NCI-H2196 treated with DMSO at 0.1 percent for 48 hours (cell line): ENCODE measurements around the gene LMOD1.
"Not testable (repeated sequence)": the region's sequence is repeated elsewhere in the genome, so short reads cannot be mapped to it uniquely, and the experiment has no call there.

ENCODE experiments used
- DNase-seq: peaks from one replicate; lab custom pipeline; 2025; ENCODE audit not compliant: unreplicated experiment; lab: John Stamatoyannopoulos, UW

LMOD1 gene

DNA sequence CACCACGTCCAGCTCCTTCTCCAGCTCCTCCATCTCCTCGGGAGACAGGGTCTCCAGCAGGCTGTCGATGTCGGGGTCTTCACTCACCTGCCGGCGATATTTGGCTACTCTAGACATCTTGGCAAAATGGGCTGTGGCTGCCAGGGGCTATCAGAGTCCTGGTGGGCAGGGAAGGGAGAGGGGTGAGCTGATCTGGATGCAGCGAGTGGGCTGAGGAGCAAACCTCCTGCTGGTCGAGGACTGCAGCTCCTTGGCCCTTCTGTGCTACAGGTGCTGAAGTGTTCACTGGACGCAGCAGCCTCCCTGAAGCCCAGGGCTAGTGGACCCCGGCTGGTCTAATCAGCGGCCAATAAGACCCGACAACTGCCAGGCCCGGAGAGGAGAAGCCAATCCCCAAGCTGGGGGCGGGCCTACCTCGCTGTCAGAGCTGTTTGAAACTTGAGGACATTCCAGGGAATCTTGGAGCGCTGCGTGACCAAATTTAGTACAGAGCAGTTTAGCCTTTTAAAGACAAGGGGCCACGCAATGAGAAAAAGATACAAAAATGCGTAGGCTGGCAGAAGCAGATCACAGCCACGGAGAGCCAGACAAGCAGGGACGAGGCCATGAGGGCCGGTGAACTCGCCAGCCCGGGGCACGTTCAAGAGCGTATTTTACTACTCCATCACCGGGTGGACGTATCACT, at the start of gene LMOD1:
Gene LMOD1, minus strand, starts transcription at position 325 of the 685 bp plus-strand sequence. Its CDS starts 208 bp downstream, at position 117.
- no peak for DNase-seq

DNA sequence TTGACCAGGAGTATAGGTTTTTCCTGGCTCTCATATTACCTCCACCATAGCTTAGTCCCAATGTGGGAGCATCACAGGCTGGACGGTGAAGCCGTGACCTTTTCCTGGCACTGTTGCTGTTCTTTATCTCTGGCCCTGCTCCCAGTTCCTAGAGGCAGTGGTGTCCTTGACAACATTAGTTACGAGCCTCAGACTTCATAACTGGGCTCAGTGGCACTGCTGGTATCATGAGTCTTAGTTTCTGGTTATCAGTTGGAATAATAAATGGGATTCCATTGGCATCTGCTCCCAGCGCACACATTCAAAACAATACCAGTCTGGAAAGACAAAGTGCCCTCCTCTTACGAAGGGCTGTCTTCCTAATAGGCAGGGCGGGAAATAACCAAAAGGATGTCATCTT, 44.1 kb upstream of the LMOD1 start:
- no peak for DNase-seq

DNA sequence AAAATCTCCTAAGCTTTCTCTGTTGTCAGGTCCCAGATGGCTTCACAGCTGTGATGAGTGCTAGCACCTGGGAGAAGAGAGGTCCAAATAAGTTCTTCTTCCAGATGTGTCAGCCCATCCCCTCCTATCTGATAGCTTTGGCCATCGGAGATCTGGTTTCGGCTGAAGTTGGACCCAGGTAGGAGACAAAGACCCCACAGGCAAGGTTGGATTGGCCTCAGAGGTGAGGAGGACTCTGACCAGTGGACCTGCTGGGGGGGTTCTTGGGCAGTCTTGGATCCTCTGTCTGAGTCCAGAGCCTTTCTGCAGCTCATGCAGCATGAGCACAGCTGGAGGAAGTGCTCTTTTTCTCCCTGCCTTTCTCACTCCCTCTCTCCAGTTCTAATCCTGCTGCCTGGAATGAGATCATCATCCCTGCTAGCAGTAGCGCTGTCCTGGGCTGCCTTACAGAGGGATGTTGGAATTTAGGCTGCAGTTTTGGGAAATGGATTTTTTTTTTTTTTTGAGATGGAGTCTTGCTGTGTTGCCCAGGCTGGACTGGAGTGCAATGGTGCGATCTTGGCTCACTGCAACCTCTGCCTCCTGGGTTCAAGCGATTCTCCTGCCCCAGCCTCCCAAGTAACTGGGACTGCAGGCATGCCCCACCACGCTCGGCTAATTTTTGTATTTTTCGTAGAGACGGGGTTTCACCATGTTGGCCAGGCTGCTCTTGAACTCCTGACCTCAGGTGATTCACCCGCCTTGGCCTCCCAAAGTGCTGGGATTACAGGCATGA, 43.2 kb upstream of the LMOD1 start:
- no peak for DNase-seq

DNA sequence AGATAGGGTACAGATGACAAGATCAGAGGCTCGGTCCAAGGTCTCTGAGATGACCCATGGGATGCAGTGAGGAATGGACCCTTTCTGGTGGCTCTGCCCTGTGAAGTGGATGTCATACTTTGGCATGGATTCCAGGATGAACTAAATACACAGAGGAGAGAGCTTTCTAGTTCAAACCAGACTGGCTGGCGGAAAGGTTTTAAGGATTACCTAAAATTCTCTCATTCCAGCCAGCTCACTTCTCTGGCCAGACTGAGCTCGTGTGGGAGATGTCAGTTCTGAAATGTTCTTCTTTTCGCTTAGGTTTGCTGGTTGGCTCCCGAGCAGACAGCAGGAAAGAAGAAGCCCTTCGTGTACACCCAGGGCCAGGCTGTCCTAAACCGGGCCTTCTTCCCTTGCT, 42.3 kb upstream of the LMOD1 start:
- DNase-seq = no peak

DNA sequence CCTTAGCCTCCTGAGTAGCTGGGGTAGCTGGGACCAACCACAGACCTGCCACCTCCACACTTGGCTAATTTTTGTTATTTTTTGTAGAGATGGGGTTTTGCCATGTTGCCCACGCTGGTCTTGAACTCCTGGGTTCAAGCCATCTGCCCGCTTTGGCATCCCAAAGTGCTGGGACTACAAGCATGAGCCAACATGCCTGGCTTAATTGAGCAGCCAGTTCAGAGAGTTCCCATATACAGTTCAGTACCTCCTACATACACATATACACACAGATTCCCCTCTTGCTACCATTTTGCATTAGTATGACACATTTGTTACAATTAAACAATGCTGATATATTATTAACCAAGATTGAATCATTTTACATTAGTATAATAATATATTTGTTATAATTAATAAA, 39.0 kb upstream of the LMOD1 start:
- DNase-seq = no peak

DNA sequence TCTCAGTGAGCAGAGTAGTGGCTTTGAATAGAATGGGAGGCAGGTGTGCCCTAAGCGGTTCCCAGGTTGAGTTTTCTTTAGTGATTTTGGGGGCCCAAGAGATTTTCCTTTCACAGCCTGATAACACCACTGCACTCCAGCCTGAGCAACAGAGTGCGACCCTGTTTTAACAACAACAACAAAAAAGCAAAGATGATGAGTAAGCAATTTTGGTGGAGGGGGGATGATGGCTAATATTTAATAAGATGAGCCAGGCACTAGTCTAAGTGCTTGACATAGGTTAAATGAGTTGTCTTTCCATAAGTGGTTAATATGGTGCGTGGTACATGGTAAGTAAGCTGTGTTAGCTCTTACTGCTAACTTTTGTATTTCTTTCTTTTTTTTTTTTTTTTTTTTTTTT, 38.1 kb upstream of the LMOD1 start:
- no peak for DNase-seq

DNA sequence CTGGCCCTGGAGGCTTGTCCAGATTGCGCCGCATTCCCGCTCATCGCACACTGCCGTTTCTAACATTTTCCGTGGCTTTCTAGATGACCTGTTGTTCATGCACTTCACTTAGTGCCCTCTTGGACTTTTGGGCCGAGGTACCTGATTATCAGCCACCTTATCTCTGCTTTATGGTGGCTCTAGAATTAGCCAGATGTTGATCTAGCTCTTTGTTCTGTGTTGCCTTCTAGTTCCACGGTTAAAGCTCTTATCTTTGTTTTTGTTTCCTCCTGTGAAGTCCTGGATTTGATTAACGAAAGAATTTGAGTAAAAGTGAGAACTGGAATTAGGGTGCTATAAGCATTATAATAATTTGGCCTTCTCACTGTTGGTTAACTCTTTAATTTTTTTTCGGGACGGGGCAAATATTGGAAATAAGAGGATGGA, 37.0 kb upstream of the LMOD1 start:
- DNase-seq = no peak

DNA sequence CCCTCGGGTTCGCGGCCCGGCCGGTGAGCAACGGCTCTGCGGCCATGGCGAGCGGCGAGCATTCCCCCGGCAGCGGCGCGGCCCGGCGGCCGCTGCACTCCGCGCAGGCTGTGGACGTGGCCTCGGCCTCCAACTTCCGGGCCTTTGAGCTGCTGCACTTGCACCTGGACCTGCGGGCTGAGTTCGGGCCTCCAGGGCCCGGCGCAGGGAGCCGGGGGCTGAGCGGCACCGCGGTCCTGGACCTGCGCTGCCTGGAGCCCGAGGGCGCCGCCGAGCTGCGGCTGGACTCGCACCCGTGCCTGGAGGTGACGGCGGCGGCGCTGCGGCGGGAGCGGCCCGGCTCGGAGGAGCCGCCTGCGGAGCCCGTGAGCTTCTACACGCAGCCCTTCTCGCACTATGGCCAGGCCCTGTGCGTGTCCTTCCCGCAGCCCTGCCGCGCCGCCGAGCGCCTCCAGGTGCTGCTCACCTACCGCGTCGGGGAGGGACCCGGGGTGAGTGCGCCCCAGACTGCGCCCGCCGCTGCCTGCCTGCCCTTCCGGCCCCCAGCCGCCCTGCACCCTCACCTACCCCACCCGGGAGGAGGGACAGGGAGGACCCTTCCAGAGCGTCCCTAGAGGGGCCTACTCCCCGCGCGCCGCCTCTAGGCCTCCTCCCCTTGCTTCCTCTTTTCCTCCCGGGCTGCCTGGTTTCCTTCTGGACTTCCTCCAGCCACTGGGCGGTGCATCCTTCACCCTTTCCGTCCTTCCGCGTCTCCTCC, 36.5 kb upstream of the LMOD1 start, which contains the start of gene RNPEP:
Gene RNPEP, plus strand, starts transcription at position 26 of the 757 bp plus-strand sequence. Its CDS starts 19 bp downstream, at position 45.
- peak; percentile 61 for DNase-seq

DNA sequence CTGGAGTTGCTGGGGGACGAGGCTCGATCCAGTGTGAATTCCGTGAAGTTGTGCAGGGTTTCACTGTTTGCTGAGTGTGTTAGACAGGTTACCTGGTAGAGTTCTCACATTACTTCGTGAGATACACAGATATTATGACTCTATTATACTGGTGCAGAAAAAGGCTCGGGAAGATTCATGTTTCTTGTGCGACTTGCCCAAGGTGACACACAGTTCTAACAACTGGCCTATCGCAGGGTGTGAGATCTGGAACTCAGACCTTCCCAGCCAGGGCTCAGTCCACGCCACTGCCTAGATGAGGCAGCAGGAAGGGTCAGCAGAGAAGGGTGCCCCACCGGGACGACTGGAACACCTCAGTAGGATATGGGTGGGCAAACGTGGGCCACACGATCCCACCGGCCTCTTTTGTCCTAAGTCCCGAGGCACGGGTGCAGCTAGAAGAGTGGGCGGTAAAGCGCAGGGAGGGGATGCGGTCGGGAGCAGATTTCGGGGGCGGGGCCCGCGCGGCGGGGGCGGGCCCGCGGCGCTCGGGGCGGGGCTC, 35.8 kb upstream of the LMOD1 start:
- peak; percentile 30 for DNase-seq

DNA sequence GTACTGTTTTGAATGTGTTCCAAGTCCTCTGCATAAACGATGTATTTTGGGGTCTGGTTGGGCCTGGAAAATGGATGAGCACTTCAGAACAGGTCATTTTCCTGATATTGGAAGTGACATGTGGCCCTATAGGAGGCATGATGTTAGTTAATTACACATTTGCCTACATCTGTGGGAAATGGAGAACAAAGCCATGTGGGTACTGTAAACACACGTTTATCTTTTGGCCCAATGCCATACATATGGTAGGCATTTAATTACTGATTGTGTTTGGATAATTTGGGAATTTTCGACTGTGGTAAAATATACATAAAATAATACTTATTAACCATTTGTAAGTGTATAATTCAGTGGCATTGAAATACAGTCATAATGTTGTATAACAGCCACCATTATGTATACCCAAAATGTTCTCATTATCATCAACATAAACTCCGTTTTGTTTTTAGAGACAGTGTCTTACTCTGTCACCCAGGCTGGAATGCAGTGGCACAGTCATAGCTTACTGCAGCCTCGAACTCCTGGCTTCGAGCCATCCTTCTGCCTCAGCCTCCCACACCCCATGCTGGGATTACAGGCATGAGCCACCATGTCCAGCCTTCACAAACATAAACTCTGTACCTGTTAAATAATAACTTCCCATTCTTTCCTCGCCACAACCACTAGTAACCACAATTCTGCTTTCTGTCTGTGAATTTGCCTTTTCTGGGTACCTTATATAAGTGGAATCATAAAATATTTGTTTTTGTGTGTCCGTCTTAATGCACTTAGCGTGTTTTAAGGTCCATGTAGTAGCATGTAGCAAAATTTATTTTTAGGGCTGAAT, 24.2 kb upstream of the LMOD1 start:
- DNase-seq = no peak

DNA sequence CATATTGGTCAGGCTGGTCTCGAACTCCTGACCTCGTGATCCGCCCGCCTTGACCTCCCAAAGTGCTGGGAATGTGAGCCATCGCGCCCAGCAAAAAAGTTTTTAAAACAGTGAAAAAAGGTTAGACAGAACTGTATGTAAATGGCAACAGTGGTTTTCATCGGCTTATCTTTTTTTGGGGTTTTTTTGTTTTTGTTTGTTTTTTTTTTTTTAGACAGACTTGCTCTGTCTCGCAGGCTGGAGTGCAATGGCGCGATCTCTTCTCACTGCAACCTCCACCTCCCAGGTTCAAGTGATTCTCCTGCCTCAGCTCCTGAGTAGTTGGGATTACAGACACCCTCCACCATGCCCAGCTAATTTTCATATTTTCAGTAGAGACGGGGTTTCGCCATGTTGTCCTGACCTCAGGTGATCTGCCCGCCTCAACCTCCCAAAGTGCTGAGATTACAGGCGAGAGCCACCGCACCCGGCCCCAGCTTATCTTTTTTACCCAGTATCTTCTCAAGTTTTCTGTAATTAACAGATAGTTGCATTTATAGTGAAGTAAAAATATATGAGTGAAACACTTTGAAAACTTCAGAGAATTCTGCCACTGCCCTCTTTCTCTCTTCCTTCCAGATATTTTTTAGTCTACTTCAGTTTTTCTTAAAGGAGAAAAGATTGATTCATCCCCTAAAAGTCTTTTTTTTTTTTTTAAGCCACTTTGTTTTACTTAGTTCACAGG, 22.0 kb upstream of the LMOD1 start:
- DNase-seq = no peak

DNA sequence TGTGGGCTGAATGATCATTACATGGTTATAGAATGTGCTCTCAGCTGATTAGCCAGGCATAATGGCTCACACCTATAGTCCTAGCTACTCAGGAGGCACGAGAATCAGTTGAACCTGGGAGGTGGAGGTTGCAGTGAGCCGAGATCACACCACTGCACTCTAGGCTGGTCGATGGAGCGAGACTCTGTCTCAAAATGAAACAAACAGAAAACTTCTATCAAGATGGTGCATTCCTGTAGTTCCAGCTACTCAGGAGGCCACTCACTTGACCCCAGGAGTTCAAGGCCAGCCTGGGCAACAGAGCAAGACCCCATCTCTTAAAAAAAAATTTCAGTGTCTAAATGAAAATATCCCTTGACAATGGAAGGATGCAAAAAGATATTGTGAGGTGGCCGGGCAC, 19.8 kb upstream of the LMOD1 start:
- no peak for DNase-seq

DNA sequence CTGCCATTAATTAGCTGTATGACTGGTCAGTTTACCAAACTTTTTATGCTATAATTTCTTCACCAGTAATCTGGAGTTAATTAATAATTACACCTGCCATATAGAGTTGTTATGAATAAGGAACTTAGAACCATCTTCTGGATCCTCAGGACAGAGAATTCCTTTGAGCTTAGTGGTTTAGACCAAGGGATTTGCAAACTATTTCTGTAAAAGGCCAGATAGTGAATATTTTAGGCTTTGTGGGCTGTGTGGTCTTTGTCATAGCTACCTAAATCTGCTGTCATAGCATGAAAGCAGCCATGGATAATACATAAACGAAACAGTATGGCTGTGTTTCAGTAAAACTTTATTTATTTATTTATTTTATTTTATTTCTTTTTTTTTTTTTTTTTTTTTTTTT, 17.9 kb upstream of the LMOD1 start:
- DNase-seq = no peak

DNA sequence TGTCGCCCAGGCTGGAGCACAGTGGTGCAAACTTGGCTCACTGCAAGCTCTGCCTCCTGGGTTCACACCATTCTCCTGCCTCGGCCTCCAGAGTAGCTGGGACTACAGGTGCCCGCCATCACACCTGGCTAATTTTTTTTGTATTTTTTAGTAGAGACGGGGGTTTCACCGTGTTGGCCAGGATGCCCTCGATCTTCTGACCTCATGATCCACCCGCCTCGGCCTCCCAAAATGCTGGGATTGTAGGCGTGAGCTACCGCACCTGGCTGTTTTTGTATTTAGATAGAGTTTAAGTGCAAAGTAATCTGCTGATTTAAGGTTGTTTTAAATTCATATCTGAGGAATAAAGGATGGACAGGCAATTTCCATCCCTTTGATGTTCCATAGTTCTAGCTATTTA, 16.0 kb upstream of the LMOD1 start:
- DNase-seq = not testable (repeated sequence)

DNA sequence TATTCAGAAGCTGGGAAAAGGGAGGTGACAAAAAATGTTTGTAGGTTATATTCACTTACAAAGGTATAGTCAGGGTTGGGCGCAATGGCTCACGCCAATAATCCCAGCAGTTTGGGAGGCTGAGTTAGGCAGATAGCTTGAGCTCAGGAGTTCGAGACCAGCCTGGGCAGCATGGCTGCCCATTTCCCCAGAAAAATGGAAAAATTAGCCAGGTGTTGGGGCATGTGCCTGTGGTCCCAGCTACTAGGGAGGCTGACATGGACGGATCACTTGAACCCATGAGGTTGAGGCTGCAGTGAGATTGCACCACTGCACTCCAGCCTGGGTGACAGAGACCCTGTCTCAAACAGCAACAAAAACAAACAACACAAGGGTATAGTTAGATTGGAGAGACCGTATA, 12.0 kb upstream of the LMOD1 start:
- DNase-seq = no peak

DNA sequence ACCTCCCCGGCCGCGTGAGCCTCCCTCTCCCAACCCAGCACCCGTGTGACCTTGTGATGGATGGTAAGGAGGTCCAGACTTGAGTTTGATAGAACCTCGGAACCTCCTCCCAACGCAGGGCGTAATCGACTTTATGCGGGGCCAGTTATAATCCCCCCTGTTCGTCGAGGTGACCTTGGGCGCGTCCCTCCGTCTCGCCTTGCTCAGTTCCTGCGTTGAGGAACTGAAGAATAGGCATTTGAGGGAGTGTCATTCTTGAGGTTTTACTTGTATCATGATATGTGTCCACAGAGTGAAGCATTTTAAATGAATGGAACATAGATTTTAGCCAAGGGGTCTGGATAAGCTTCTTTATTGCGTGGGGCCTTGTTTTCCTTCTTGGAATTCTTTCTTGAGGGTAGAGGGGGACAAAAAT, 9.4 kb upstream of the LMOD1 start:
- no peak for DNase-seq

DNA sequence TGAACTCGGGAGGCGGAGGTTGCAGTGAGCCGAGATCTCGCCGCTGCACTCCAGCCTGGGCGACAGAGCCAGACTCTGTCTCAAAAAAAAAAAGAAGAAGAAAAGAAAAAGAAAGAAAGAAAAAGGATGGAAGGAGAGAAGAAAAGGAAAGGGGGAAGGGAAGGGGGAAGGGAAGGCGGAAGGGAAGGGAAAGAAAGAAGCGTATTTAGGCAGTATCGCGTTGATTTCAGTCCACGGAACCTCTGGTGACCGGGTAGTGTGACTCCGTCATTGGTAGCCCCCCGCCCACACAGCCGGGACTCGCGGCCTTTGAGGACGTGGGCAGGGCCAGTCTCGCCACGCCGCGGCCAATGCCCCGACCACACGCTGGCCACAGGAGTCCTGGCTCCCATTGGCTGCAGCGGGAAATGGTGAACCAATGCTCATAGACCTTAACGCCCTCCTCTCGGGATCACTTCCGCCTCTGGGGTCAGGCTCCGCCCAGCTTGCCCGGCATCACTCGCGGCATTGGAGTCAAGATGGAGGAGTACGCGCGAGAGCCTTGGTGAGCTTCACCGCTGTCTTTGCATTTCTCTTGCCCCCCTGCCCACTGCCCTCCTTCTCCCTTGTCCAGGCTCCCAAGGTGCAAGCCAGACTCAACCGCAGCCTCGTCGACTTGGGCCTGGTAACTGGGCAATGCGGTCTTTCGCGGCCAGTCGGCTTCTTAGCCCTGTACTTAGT, 8.8 kb upstream of the LMOD1 start, which contains the start of gene TIMM17A:
Gene TIMM17A, plus strand, starts transcription at position 495 of the 720 bp plus-strand sequence. Its CDS starts 24 bp downstream, at position 519.
- peak; percentile 96 for DNase-seq

DNA sequence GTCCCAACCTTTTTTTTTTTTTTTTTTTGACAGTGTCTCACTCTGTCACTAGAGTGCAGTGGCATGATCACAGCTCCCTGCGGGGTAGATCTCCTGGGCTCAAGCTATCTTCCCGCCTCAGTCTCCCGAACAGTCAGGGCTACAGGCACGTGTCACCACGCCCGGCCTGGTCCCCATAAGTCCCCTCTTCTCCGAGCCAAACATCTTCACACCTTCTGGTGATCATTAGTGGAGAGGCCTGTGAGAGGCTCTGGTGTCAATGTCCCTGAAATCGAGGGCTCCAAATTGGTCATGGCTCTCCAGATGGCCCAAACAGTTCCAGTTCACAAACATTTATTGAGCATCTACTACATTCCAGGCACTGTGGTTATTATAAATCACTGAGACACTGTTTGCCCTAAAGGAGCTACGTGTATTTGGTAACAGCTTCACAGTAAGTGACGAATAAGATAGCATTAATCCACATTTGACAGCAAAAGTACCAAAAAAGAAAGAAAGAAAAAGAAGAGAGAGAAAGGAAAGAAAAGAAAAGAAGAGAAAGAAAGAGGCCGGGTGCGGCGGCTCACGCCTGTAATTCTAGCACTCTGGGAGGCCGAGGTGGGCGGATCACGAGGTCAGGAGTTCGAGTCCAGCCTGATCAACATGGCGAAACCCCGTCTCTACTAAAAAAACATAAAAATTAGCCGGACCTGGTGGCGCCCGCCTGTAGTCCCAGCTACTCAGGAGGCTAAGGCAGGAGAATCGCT, 8.1 kb upstream of the LMOD1 start:
- DNase-seq = no peak
